Measurements from ENCODE around the gene THRB.

Gene THRB

GRCh38 chr3:24352893-24353553 is 141.6 kb downstream of the THRB start:
- DNase-seq (ENCODE audit: low read depth, low spot score): no peak

- no peak for DNase-seq (ENCODE audit: low read depth, low spot score)
Measured at GRCh38 chr3:24351779-24352469, 142.7 kb downstream of the THRB start.

GRCh38 chr3:24349367-24350019 is 145.2 kb downstream of the THRB start:
- no peak for DNase-seq (ENCODE audit: low read depth, low spot score)

DNA sequence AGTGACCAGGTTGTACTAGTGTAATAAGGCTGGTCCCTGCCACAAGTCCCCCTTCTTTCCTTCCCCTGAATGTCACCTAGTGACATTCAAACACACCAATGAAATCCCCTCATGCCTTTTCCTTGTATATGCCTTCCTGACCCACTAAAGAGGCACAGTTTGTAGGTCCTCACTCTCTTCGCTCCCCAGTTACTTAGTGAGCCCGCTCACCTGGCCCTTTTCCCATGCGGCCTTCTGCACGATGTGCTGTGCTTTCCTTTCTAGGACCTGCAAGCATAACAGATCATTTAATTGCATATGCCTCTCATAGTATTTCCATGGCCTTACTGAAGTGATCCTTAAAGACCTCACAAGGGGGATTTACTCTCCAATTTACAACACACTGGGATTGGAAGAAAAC is 146.3 kb downstream of the THRB start:
- DNase-seq (ENCODE audit: low read depth, low spot score): no peak

GRCh38 chr3:24344784-24345439 is 149.7 kb downstream of the THRB start:
- no peak for DNase-seq (ENCODE audit: low read depth, low spot score)

DNA sequence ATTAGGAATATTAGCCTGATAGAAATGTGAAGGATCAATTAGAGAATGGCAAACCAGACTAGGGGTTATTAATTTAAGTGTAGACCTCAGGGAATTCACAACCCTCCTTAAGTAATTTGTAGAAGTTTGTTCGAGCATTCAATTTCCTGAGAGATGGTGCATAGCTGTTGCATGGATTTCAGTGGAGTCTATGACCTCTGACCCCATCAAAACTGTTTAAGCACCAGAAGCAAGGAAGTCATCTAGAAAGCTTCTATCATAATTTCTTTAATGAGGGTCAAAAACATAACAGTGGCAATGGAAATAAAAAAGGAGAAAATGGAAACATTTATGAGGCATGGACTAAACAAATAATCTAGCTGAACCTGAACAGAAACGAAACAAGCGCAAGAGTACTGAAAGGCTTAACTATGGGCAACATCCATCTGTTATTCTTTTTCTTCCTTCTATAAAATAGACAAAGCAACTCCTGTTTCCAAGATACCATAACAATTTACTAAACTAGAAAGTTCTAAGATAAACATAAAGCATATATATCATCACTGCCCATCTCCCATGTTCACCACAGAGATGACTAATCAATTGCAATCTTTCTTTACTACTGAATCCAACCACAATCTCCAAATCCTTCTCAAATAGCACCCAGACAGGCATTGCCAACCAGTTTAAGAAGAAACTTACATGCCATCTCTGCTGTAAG is 151.4 kb downstream of the THRB start:
- DNase-seq (ENCODE audit: low read depth, low spot score): no peak

- no peak for DNase-seq (ENCODE audit: low read depth, low spot score)
Measured at GRCh38 chr3:24342275-24342674, 152.4 kb downstream of the THRB start.

DNA sequence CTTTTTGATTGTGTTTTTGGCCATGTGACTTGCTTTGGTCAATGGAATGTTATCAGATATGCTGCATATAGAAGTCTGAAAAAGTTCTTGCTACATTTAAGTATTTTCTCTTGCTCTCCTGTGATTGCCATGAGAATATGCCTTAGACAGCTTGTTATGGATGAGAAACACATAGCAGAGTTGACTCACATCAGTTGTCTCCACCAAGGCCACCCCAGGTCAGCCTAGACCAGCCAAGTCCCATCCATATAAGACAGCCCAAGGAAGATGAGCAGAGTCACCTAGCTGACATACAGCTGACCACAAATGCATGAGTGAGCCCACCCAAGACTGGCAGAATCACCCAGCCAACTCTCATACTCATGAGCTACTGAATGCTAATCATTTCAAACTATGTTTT is 153.0 kb downstream of the THRB start:
- DNase-seq (ENCODE audit: low read depth, low spot score): no peak

DNA sequence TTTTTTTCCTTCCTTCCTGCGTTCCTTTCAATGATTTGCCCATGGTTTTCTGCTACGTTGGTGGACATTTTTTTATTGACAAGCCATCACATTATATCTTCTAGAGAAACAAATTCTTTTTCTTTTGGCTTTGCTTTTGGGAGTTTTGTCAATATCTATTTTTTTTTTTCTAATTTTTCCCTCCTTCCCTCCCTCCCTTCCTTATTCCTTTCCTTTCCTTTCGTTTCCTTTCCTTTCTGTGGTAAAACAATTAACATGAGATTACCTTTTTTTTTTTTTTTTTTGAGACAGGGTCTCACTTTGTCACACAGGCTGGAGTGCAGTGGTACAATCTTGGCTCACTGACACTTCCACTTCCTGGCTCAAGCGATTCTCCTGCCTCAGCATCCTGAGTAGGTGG is 153.7 kb downstream of the THRB start:
- no peak for DNase-seq (ENCODE audit: low read depth, low spot score)

GRCh38 chr3:24340161-24340560 is 154.5 kb downstream of the THRB start:
- DNase-seq (ENCODE audit: low read depth, low spot score): no peak

DNA sequence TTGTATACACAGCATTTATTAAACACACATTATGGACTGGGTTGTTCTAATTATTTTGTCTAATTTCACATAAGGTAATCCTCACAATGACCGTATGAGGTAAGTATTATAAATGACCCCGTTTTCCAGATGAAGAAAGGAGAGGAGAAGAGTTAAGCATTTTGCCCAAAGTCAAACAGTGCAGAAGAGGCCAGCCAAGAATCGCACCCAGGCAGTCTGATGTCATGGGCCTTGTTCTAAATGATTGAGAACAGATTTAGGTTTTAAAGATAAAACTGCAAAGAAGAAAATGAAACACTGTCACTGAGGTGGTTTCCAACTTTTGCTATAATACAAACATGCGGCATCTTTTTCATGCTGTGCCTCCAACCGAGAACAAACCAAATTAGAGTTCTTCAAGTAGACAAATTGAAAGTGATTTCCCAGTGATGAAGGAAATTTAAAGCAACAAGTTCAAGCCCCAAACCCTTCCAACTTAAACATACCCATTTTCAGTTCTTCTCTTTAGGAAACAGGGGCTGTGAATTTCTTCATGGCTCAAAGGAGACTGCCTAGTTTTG is 155.3 kb downstream of the THRB start:
- DNase-seq (ENCODE audit: low read depth, low spot score): no peak

DNA sequence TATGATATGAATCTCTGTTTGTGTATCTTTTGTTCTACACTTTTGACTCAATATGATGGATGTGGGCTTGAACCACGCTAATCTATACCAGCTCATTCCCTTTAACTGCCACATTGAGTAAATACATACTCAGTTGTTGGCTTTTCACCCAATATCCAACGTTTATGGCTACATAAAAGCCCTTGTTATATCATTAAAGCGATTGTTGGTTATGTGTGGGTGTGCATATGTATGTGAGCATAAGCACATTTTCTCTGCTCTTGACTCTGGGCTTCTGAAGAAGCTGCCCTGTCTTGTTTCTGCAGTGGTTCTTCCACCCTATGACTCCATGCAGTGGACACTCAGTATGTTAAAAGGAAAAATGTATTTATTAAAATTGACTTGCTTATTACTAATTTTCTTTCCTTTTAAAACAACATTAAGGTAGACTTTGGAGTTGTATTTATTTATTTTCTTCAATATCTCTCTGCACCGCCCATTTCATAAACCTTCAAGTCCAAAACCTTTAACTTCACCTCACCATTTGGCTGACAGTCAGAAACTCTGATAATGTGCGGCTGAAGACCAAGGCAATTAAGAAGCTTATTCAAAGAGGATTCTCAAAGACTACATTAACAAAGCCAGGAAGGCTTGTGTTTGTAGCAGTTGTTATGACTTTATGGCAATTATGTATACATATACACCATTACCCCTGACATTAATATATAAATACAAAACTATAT is 156.1 kb downstream of the THRB start:
- no peak for DNase-seq (ENCODE audit: low read depth, low spot score)

GRCh38 chr3:24336101-24336500 is 158.5 kb downstream of the THRB start:
- DNase-seq (ENCODE audit: low read depth, low spot score): no peak

GRCh38 chr3:24332092-24332491 is 162.6 kb downstream of the THRB start:
- DNase-seq (ENCODE audit: low read depth, low spot score): no peak

DNA sequence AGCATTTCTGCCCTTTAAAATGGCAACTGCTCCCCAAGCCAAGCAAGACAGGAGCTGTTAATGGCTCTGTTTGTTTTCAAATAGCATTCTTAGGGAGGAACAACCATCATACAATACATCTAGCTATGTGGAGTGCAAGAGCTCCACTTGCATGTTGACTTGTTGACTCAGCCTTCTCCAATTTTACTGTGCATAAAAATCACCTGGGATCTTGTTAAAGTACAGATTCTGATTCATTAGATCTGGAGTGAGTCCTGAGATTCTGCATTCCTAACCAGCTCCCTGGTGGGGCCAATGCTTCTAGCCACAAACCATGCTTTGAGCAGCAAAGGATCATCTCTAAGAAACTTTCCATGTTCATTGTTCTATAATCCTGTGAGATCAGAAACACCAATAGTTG is 171.4 kb downstream of the THRB start:
- no peak for DNase-seq (ENCODE audit: low read depth, low spot score)

DNA sequence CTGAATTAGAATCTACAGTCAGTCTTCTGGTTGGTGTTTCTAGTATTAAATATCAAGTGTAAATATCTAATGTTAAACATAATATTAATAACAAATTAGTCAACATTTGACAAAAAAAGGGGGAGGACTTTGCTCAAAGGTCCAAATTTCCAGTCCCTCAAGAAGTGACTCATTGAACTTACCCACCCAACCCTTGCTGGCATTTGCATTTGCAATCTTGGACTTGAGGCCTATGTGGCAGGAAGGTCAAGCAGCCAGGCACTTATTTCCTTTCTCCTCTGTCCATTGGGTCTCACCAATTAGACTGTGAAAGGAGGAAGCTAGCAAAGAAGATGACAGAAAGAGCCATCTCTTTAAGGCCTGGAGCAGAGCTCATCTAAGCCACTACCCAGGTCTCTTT is 174.0 kb downstream of the THRB start:
- no peak for DNase-seq (ENCODE audit: low read depth, low spot score)

GRCh38 chr3:24318677-24319287 is 175.9 kb downstream of the THRB start:
- DNase-seq (ENCODE audit: low read depth, low spot score): no peak

GRCh38 chr3:24316887-24317383 is 177.7 kb downstream of the THRB start:
- no peak for DNase-seq (ENCODE audit: low read depth, low spot score)

DNA sequence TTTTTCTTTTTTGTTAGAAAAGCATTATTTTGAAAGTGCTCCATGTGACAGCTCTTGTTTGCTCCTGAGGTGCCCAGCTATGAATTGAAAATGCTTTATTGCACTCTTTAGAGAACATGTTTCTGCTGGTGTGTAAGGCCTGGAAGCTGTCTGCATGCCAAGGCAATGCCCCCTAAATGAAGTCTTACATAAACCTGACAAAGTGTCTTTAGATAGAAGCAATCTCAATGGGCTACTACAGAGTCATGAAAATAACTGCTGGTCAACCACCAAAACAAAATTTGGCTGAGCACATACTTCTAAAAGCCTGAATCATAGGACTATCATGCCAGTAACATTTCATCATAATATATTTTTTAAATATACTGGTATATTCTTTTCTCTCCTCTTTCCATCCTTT is 178.7 kb downstream of the THRB start:
- no peak for DNase-seq (ENCODE audit: low read depth, low spot score)

GRCh38 chr3:24315356-24315755 is 179.3 kb downstream of the THRB start:
- no peak for DNase-seq (ENCODE audit: low read depth, low spot score)

Data from ELF-1 (cell line).